HG03280 (cell line): ENCODE data around the gene TMEM132D.

Experiments
- ATAC-seq: cut with Tn5 transposase; IDR thresholded peaks from one replicate; pipeline ENCODE4 v1.9.1; 2021; ENCODE audit warnings: mild to moderate bottlenecking, moderate library complexity; ENCODE audit not compliant: unreplicated experiment

Gene TMEM132D

GRCh38 chr12:129028844-129029243, 875.0 kb downstream of the TMEM132D start:
- no peak for ATAC-seq

- no peak for ATAC-seq
Measured at GRCh38 chr12:129025055-129025454, 878.8 kb downstream of the TMEM132D start.
